Naive B cell (primary cell): ENCODE data around the gene SPRY4. TPM values are rescaled to one million over a fixed set of nuclear protein-coding genes. Genes with fewer than 3 reads are reported as not detected.

Experiments
- ATAC-seq, 2 donors: fragments of 150-1000 bp; cut with Tn5 transposase; 2 replicates each; pipeline ENCODE4 v1.10.0; 2021; ENCODE audit warnings: low read depth in 2 of 2, mild to moderate bottlenecking in 2 of 2, moderate library complexity in 2 of 2
- DNase-seq: peaks from one replicate; pipeline ENCODE4 v3.0.0; 2022
- H3K27ac Mint-ChIP-seq, 6 donors: one replicate each; pipeline ENCODE4 v1.8.0; 2020 to 2022; ENCODE audit warnings: mild to moderate bottlenecking in 6 of 6, mixed read lengths in 6 of 6, moderate library complexity in 5 of 6, inconsistent platforms in 2 of 6
- H3K27me3 Mint-ChIP-seq, 3 donors: one replicate each; pipeline ENCODE4 v1.8.0; 2021 to 2022; ENCODE audit warnings: mixed read lengths in 3 of 3, mild to moderate bottlenecking in 1 of 3
- H3K36me3 Mint-ChIP-seq, 2 donors: one replicate each; pipeline ENCODE4 v1.8.0; 2020 to 2022; ENCODE audit warnings: mixed read lengths in 2 of 2, inconsistent platforms in 1 of 2, mild to moderate bottlenecking in 1 of 2
- H3K4me1 Mint-ChIP-seq, 3 donors: one replicate each; pipeline ENCODE4 v1.8.0; 2020 to 2022; ENCODE audit warnings: mixed read lengths in 3 of 3, inconsistent platforms in 1 of 3, mild to moderate bottlenecking in 1 of 3, moderate library complexity in 1 of 3
- H3K4me3 Mint-ChIP-seq, 8 donors: one replicate each; pipeline ENCODE4 v1.8.0; 2020 to 2022; ENCODE audit warnings: mild to moderate bottlenecking in 8 of 8, mixed read lengths in 8 of 8, moderate library complexity in 8 of 8, inconsistent platforms in 2 of 8
- H3K9me3 Mint-ChIP-seq, 7 donors: one replicate each; pipeline ENCODE4 v1.8.0; 2020 to 2022; ENCODE audit warnings: mixed read lengths in 7 of 7, mild to moderate bottlenecking in 5 of 7, inconsistent platforms in 2 of 7, moderate library complexity in 1 of 7
- polyA plus RNA-seq, 6 donors: library from polyadenylated mRNA; unstranded; fragments of 300-500 nt; fragmentation: Illumina TruSeq; gene quantifications; one replicate each; pipeline ENCODE4 v1.2.3, GENCODE V29; 2021; ENCODE audit warnings: low read depth in 6 of 6

The SPRY4 gene
- polyA plus RNA-seq, 6 donors from 2014 or later = not detected

DNA sequence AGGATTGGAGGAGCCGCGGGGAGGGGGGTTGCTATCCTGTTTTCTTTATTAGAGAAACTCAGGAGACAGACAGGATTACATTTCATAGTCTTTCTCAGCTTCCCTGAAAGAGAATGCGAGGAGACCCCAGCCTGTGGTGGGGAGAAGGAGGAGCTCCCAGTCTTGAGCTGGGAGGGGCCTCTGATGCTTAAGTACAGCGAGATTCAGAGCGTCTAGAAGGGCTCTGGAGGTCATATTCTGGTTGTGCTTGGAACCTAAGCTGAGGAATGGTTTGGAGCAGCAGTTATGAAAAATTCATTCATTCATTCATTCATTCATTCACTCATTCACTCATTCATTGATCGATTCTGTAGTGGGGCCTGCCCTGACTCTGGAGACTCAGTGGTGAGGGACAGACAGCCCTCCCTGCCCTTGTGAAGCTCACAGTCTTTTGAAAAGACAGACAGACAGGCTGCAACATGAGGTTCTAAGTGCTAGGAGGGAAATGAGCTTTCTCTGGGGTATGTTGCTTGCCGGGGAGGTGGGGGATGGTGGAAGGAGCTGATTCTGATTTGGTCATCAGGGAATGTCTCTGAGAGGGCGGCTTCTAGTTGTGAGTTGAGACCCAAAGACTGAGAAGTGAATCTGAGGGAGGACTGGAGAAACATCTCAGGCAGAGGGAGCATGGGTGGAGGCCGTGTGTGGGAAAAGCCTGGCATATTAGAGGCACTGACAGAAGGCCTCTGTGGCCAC, 2.5 kb upstream of the SPRY4 start:
- Mint-ChIP-seq H3K36me3 (no peaks in the 10 kb centered on the region), H3K27ac (no peak overlapping the region), H3K9me3 (no peaks in the 10 kb centered on the region), H3K4me3 (peak overlapping the region in 3 of 8 donors; percentile 4 to 77 (median 34)), H3K4me1 (peaks cover 22 to 41% (median 30%) of the 10 kb centered on the region in 3 donors), H3K27me3 (peaks cover 62 to 83% (median 74%) of the 10 kb centered on the region in 3 donors)
- ATAC-seq (no peak), DNase-seq (no peak)

DNA sequence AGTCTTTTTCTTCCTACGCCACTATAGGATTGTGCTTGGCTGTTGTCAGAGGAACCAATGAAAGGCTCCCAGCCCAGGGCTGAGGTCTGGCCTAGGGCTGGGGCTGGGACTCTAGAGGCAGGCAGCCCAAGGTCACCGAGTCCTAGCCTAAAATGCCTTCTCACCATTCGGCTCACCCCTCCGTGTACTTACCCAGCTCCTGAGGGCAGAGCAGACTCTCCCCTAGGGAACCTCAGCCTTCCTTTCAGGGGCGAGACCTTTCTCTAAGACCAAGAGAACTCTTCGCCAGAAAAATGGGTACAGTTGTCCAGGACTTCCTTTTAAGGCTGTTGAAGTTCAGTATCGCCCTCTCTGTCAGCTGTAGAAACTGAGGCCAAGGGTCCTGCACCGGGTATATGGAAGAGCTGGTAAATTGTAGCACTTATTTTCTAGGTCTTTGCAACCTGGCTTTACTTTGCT, 1.7 kb upstream of the SPRY4 start:
- ATAC-seq = no peak
- H3K4me3 Mint-ChIP-seq = peak overlapping the region in 7 of 8 donors; percentile 77 to 97 (median 93)
- H3K4me1 Mint-ChIP-seq = peaks cover 22 to 45% (median 30%) of the 10 kb centered on the region in 3 donors
- H3K27ac Mint-ChIP-seq = peak overlapping the region in 1 of 6 donors; percentile 29
- H3K36me3 Mint-ChIP-seq = no peaks in the 10 kb centered on the region
- H3K27me3 Mint-ChIP-seq = peaks cover 56 to 81% (median 72%) of the 10 kb centered on the region in 3 donors
- H3K9me3 Mint-ChIP-seq = no peaks in the 10 kb centered on the region
- DNase-seq = no peak

- no peak for DNase-seq
- peak overlapping the region; percentile 82 to 97 (median 94) for H3K4me3 Mint-ChIP-seq
- ATAC-seq = no peak
- no peaks in the 10 kb centered on the region for H3K9me3 Mint-ChIP-seq
- H3K4me1 Mint-ChIP-seq = peaks cover 25 to 49% (median 34%) of the 10 kb centered on the region in 3 donors
- H3K27ac Mint-ChIP-seq = peak overlapping the region in 2 of 6 donors; percentile 26 to 90
- H3K27me3 Mint-ChIP-seq = peaks cover 61 to 85% (median 73%) of the 10 kb centered on the region in 3 donors
- H3K36me3 Mint-ChIP-seq = no peaks in the 10 kb centered on the region
These were observed 1.1 kb upstream of the SPRY4 start for GRCh38 chr5:142325725-142326479.

DNA sequence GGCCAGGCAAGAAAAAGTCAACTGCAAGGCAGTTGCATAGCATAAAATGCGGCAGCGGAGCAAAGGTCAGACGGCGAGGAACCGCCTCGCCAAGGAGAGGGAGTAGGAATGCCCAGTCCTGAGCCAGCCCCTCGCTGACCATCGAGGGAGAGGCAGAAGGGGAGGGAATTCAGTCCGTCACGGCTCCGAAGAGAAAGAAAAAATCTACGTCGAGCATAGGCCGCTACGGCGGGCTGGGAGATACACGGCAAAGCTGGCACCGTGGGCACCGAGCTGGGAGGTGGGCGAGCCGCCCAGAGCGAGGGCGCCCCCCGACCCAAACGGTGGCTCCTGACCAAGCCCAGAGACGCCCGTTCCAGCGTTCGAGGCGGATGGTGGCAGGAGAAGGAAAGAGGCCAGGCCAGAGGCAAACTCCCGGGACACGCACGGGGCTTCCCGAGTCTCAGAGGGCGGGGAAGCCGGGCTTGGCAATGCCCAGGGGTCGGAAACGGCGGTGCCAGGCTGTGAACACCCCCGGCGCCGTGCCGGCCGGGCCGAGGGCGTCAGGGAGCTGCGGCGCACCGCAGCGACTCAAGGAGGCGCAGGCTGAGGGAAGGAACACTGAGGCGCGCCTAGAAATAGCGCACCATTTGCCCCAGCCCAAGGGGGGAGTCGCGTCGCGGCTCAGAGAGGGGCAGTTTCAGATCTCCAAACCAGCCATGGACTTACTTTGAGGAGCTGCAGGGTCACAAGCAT, 518 bp downstream of the SPRY4 start:
- peaks cover 63 to 85% (median 75%) of the 10 kb centered on the region in 3 donors for H3K27me3 Mint-ChIP-seq
- peaks cover 35 to 61% (median 46%) of the 10 kb centered on the region in 3 donors for H3K4me1 Mint-ChIP-seq
- H3K36me3 Mint-ChIP-seq = no peaks in the 10 kb centered on the region
- H3K27ac Mint-ChIP-seq = peak overlapping the region in 3 of 6 donors; percentile 43 to 92 (median 66)
- no peak for DNase-seq
- H3K4me3 Mint-ChIP-seq = peak overlapping the region; percentile 87 to 97 (median 94)
- H3K9me3 Mint-ChIP-seq = no peaks in the 10 kb centered on the region
- peak; percentile 80 to 81 for ATAC-seq

GRCh38 chr5:142323480-142324135, 1.2 kb downstream of the SPRY4 start:
- Mint-ChIP-seq H3K9me3 (no peaks in the 10 kb centered on the region), H3K27me3 (peaks cover 62 to 84% (median 70%) of the 10 kb centered on the region in 3 donors), H3K4me1 (peaks cover 40 to 64% (median 51%) of the 10 kb centered on the region in 3 donors), H3K27ac (peak overlapping the region in 2 of 6 donors; percentile 66 to 92), H3K36me3 (no peaks in the 10 kb centered on the region), H3K4me3 (peak overlapping the region; percentile 87 to 97 (median 94))
- ATAC-seq (no peak), DNase-seq (no peak)

DNA sequence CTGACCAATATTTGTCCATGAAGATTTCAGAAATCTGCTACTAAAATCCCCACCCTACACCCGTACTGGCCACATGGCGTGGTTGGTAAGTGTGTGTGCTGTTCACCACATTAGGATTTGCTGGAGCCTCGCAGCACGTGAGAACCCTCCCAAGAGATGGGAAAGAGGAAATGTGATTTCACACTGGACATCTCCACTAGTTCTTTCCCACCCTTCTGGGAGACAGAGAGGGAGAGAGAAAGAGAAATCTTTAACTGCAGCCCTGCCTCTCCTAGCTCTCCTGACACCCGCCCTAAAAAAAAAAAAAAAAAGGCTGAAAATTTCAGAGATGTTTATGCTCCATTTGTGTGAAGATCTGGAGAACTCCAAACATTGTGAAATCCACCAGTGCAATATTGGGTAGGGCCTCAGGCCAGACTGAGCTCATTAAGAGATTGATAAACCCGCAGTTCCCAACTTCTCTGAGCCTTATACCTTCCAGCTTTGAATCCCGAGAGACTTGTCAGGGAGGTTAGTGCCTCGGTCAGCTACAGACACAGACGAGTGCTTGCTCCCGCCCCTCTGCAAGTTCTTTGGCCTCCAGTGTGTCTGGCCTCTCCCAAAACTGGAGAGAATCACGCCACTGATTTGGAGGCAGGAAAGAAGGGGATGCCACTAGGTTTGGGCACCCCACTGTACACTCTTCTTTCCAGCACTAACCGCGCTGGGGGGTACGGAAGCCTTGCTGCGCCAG, 1.9 kb downstream of the SPRY4 start:
- H3K4me3 Mint-ChIP-seq = peak overlapping the region in 3 of 8 donors; percentile 24 to 97 (median 35)
- H3K4me1 Mint-ChIP-seq = peaks cover 40 to 64% (median 52%) of the 10 kb centered on the region in 3 donors
- no peaks in the 10 kb centered on the region for H3K9me3 Mint-ChIP-seq
- ATAC-seq (no peak), DNase-seq (no peak)
- peaks cover 63 to 84% (median 67%) of the 10 kb centered on the region in 3 donors for H3K27me3 Mint-ChIP-seq
- no peak overlapping the region for H3K27ac Mint-ChIP-seq
- no peaks in the 10 kb centered on the region for H3K36me3 Mint-ChIP-seq

- peaks cover 61 to 83% (median 63%) of the 10 kb centered on the region in 3 donors for H3K27me3 Mint-ChIP-seq
- peaks cover 40 to 65% (median 58%) of the 10 kb centered on the region in 3 donors for H3K4me1 Mint-ChIP-seq
- no peaks in the 10 kb centered on the region for H3K36me3 Mint-ChIP-seq
- DNase-seq = no peak
- no peak overlapping the region for H3K27ac Mint-ChIP-seq
- ATAC-seq = no peak
- H3K9me3 Mint-ChIP-seq = no peaks in the 10 kb centered on the region
- peak overlapping the region in 1 of 8 donors; percentile 36 for H3K4me3 Mint-ChIP-seq
These were observed 2.4 kb downstream of the SPRY4 start for GRCh38 chr5:142322403-142322746.

- DNase-seq = no peak
- peaks cover 44 to 64% (median 63%) of the 10 kb centered on the region in 3 donors for H3K4me1 Mint-ChIP-seq
- H3K4me3 Mint-ChIP-seq = peak overlapping the region in 4 of 8 donors; percentile 2 to 45 (median 33)
- H3K36me3 Mint-ChIP-seq = no peaks in the 10 kb centered on the region
- H3K27ac Mint-ChIP-seq = peak overlapping the region in 1 of 6 donors; percentile 28
- no peak for ATAC-seq
- H3K27me3 Mint-ChIP-seq = peaks cover 48 to 76% (median 59%) of the 10 kb centered on the region in 3 donors
- no peaks in the 10 kb centered on the region for H3K9me3 Mint-ChIP-seq
These were observed 3.8 kb downstream of the SPRY4 start for GRCh38 chr5:142320851-142321560.

DNA sequence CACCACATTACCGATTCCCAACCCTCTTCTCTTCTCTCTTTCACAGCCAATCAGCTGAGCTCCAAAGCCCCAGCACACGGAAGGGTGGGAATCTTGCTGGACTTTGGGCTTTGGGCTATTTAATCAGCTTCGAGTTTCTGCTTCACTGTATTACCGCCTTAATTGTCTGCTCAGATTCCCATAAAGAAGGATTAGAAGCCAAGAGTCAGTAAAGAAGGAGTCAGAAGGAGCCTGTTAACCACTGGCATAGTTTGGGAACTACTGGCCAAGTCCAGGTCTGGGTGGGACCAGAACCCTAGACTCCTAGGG, 4.4 kb downstream of the SPRY4 start:
- peaks cover 48 to 65% (median 64%) of the 10 kb centered on the region in 3 donors for H3K4me1 Mint-ChIP-seq
- DNase-seq (no peak), ATAC-seq (no peak)
- no peaks in the 10 kb centered on the region for H3K9me3 Mint-ChIP-seq
- no peak overlapping the region for H3K27ac Mint-ChIP-seq
- peaks cover 48 to 70% (median 59%) of the 10 kb centered on the region in 3 donors for H3K27me3 Mint-ChIP-seq
- H3K4me3 Mint-ChIP-seq = no peak overlapping the region
- H3K36me3 Mint-ChIP-seq = no peaks in the 10 kb centered on the region

- H3K27me3 Mint-ChIP-seq = peaks cover 44 to 65% (median 55%) of the 10 kb centered on the region in 3 donors
- ATAC-seq (no peak), DNase-seq (no peak)
- H3K4me1 Mint-ChIP-seq = peaks cover 43 to 65% (median 62%) of the 10 kb centered on the region in 3 donors
- H3K9me3 Mint-ChIP-seq = no peaks in the 10 kb centered on the region
- peak overlapping the region in 1 of 8 donors; percentile 56 for H3K4me3 Mint-ChIP-seq
- no peaks in the 10 kb centered on the region for H3K36me3 Mint-ChIP-seq
- peak overlapping the region in 1 of 6 donors; percentile 14 for H3K27ac Mint-ChIP-seq
These were observed 5.0 kb downstream of the SPRY4 start for GRCh38 chr5:142319560-142320429.

GRCh38 chr5:142319105-142319504, 5.7 kb downstream of the SPRY4 start:
- peaks cover 40 to 62% (median 53%) of the 10 kb centered on the region in 3 donors for H3K27me3 Mint-ChIP-seq
- H3K4me3 Mint-ChIP-seq = peak overlapping the region in 2 of 8 donors; percentile 2 to 56
- H3K27ac Mint-ChIP-seq = peak overlapping the region in 1 of 6 donors; percentile 14
- no peak for DNase-seq
- ATAC-seq = no peak
- no peaks in the 10 kb centered on the region for H3K36me3 Mint-ChIP-seq
- no peaks in the 10 kb centered on the region for H3K9me3 Mint-ChIP-seq
- H3K4me1 Mint-ChIP-seq = peaks cover 40 to 67% (median 62%) of the 10 kb centered on the region in 3 donors
